ELR (cell line): ENCODE measurements around the gene LASP1.
A peak's percentile ranks its signal among the peaks of the same experiment; 100 is the strongest.

ENCODE experiments used
- DNase-seq: peaks from one replicate; pipeline ENCODE4 v3.0.0-alpha.2; 2015; ENCODE audit warnings: low read depth

Gene LASP1

DNA sequence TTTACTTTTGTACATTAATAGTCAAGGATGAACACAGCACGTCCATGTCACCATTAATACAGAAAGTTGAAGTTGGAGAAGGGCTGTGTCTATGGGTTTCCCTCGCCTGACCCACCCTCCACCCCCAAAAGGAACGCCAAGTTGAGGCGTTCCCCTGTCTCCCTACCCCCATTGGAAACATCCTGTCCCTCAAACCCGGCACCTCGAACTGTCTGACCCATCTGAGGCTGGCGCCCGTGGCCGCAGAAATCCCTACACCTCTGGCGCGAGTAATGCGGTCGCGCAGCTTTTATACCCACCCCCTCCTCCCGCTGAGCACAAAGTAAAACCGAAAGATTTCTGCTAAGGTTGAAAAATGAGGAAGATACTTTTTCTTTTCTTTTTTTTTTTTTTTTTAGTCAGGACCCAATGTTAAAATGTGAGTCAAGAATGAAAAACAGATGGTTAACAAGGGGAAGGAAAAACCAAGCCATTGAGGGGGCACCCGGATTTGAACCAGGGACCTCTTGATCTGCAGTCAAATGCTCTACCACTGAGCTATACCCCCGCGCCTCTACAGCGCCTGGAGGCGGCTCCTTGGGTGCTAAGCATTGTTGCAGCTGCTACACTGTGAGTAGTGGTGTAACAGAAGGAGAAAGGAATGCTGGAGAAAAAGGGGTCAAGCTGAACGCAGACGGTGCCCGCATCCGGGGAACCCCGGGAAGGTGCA is 887 bp upstream of the LASP1 start:
- peak; percentile 89 for DNase-seq

DNA sequence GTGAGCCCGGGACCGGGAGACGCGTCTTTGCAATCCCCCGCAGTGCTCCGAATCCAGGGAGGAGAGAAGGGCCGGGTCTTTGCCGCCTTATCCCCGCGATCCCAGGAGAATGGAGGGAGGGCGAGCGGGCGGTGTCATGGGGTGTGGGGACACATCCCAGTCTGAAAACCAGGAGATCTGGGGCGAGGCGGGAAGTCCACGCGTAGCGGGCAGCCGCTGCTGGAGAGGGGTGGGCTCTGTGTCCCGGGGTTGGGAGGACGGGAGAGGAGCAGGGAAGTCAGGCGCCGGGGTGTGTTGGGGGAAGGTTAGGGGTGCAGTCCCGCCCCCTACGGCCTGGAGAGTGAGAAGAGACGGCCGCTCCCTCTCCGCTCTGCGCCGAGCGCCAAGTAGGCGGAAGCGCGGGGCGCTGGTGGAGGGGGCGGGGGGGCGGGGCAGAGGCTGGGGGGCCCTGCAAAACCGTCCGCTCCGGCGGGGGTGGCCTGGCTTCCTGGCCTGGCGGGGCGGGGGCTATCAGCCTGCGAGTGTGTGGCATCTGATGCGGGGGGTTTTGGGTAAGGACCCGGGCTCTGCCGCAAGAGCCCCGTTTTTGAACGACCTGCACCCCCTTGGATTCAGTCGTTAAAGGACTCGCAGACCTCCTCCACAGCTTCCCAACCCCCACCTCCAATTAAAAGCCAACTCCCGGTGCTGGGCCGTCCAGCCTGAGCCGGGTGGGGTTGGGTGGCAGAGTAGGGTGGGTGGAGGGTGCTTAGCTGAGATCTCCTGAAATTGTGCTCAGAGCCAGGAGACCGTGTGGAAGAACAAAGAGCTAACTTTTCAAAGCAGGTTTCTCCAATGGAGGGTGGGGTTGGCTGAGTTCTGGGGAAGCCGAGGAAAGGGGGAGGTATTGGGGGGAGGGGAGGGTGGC is 654 bp downstream of the LASP1 start:
- DNase-seq = peak; percentile 81

DNA sequence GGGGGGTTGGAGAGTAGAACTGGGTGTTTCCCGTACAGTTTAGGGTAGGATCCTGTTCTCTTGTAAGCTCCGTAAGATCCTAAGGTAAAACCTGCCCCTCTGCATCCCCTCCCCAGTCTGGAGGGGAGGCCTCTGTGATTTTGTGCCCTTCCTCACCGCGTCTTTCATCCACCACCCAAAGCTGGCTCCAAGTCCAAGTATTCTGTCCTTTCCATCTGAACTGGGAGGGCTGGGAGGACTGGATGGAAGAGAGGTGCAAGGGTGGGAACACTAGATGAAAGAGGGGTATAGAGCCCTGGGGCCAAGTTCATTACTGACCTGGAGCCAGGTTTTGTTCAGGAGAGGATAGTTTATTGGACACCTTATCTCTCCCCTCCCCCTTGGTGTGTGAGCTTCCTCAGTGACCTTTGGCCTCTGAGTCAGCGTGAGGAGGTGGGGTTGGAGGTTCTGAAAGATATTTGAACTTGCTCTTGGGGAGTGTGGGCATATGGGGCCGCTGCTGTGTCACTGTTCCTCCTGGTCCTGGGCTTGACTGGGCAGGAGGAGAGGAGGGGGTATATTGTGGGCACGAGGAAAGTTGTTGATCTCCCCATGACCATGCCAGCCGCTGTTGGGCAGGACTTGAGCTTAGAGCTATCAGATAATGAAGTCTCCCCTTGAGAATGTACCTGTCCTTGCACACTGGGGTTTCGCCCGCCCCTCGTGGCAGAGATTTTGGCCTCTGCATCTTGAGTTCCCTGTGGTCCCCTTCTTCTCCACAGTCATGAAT is 1.6 kb downstream of the LASP1 start:
- peak; percentile 94 for DNase-seq

DNA sequence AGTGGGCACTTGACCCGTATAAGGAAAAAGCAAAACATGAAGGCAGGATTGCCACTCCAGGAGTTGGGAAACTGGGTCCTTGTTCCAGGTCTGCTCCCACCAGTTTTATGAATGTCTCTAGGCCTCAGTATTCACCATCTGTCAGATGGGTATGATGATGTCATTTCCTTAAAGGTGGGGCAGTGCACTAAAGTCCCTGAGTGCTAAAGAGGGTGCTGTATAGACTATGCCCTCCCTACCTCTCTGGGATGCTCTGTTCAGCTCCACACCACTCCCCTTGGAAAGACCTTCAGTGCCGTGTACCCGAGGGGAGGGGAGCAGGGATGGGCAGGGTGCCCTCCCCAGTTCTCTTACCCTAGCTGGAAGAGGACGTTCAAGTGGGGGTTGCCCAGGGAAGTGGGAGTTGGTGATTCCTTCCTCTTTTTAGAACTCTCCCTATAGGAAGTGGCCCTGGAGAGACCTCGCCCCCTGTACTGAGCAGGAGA is 2.2 kb downstream of the LASP1 start:
- no peak for DNase-seq

DNA sequence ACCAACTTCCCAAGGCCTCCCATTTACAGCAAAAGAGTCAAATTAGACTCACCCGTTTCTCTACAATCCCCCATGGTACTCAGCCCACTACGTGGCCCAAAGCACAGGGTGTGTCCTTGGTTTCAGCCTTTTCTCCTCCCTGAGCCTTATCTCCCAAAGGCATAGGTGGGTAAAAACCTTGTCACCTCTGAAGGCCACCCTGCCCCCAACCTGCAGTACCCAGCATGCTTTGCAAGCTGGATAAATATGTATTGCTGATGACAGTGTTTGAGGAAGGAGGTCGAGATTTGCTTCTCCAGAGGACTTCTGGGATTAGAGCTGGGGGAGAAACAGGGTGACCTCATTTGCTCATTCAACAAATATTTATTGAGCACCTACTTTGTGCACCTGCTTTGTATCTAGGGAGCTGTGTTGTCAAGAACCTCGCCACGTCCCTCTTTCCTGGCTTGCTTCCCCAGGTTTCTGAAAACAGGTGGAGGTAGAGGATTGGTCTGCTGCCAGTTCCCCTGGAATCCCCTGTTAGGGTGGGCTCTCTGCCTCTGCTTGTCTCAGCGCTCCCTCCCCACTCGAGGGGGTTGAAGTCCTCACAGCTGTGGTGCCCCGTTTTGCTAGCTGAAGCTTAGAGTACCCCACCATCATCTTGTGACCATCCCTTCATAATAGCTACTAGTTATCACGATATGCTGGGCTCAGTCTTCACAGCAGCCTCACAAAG is 3.0 kb downstream of the LASP1 start:
- DNase-seq = no peak

DNA sequence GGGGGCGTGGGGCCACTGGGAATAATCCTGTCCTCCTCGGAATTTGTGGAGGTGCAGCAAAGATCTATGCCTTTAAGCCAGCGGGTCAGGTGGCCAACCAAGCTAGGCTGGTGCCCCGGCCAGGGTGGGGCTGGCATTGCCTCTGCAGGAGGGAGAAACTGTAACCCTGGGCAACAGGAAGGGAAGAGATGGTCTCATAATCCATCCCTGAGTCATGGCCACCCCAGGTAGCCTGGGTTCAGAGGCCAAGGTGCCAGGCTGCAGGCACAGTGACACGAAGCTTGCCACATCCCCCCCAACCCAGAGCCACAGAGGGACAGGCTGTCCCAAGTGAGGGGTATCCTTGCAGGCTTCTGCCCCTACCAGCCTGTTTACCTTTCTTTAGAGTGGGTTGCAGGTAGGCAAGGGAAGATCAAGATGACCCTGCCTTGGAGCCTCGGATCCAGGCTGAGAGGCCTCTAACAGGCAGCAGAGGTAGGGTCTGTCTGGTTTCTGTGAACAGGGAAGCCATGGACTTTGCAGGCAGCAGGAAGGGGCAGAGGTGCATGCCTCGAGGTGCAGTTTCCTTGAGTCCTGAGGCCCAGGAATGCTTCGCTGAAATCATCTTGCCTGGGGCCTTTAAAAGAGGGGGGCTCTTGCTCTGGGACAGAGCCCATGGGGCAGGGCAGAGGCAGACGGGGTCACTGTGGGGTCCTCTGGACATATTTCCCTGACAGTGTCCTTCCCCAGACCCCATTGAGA is 4.0 kb downstream of the LASP1 start:
- DNase-seq = peak; percentile 52

DNA sequence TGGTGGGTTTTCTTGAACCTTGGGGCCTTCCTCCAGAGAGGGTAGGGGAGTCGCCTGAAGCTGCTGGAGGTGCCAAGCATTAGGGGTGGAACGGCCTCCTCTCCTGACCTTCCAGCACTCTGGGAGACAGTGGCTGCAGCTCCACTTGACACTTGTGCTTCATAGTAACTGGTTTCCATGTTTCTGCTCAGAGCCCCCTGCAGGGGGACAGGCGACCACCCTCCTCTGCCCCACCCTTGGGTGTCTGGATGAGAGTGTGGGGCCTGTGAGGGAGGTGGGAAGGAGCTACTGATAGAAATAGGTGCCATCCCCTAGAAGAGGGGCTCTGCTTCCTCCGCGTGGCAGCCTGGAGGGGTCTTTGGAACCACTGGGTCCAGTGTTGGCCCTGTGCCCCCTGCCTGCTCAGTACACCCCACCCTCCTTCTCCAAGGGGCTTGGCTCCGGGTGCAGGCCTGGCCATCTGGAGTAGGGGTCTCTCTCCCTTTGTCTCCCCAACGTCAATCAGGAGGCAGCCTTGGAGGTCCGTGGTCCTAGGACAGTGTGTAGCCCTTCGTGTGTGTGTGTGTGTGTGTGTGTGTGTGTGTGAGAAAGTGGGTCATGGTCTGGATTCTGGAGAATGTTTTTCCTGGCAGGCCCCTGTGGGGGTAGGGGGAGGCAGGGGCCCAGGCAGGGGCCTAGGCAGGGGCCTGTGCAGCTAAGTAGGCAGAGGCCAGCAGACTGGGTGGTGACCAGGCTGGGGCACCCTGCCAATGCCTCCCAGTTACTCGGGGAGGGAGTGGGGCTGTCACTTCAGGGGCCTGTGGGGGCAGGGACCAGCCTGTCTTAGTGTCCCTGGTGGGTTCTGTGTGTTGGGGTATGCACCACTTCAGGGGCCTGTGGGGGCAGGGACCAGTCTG is 4.9 kb downstream of the LASP1 start:
- no peak for DNase-seq

DNA sequence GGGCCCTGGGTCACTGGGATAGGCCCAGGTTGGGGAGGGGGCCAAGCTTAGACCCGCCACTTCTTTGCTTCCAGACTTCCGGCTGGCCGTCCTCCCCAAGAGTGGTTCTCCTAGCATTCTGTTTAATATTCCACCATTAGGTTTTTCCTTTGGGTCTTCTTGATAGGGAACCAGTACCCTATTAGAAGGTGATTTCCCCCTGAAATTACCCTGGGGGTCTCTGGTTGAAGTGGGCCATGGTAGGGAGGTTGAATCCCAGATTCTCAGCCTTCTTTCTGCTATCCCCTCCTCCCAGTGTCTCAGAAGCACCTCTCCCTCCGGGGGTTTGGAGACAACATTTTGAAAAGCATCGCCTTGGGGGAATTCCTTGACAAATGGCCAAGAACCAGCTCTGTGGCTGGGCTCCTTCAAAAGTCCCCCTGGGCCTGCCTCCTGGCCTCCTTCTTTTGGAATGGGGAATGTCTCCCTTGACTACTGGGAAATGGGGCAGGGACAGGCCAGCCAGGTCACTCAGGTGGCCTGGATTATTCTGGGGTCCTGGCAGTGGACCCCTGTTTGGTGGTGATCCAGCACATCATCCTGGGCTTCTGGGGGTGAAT is 5.7 kb downstream of the LASP1 start:
- peak; percentile 63 for DNase-seq

DNA sequence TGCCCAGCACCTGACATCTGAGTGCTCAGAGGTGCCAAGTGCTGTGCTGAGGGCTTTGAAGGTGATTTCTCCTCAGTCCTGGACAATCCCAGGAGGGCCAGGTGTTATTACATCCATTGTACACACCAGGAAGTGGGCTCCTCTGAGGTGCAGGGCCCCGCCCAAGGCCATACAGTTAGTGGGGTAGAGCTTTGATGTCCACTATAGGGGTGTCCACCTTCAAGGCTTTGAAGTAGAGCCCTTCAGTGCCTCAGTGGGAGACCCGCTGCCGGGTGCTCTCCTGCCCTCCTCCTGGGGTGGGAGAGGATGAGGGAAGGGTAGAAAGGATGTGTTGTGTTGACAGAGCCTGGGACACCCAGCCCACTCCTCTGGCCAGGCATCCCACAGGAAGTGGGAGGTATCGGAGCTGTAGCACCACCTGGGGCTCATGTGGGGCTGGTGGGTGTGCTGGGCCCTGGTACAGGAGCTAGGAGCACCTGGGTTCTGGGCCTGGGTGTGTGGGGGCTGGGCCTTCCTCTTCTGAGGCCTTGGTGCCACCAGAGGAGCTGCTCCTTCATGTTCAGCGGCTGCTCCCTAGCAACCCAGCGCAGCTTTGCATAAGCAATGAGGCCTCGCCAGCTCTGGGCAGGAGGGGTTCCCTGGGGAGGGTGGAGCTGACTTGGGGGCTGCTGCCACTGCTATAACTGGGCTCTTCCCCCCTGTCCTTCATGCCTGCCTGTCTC is 7.4 kb downstream of the LASP1 start:
- no peak for DNase-seq

DNA sequence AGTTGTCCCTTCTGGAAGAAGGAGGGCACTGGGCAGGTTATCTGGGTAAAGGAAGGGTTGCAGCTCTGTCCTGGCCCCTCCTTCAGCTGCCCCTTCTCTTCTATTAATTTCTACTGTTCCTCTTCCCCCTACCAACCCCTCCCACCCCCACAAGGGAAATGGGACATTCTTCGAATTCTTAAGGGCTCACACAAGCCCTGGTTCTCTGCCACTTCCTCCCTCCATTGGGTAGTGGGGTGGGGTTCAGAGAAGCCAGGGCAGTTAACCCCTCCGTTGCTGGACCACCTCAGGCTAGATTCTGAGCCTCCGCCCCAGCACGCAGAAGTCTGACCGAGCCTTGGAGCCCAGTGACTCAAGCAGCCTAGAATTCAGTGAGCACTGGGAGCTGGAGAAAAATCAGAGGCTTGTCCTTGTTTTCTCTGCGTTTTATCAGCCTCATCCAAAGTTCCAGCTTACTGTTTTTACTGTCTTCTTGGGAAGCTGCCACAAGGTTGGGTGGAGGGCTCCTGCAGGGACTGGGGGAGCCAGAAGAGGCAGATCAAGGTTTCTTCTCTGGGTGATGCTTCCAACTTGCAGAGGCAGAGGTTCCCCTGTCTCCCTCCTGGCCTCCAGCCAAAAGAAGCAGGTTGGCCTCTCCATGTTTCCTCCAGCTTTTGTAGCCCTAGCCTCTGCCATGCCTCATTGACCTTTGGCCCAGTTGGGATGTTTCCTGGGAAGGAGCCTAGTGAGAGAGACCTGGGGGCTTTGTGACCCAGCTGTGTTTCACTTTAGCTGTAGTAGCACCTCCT is 10.2 kb downstream of the LASP1 start:
- DNase-seq = peak; percentile 98

DNA sequence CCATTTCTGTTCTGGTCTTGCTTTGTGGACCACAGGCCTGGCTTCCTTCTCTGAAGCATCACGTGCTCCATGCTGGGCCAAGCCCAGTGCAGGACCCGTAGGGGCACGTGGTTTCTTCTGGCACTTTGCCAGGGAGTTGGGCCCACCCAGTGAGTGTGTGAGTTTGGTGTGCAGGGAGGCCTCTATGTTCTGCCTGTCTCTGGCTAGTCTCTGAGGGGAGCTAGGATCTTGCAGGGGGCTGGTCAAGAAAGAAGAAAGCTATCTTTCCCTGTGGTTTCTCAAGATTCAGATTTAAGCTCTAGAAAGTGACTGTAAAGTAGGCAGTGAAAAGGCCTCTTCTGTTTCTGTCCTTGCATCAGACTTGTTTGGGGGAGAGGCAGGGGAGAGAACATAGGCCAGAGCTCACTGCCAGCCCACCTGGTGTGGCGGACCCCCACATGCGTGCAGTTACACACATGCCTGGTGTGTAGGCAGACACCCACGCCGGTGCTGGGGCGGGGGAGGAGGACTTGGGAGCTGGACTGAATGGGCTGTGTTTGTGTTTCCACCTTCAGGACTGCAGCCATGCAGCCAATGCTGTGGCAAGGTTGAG is 11.8 kb downstream of the LASP1 start:
- DNase-seq = no peak

DNA sequence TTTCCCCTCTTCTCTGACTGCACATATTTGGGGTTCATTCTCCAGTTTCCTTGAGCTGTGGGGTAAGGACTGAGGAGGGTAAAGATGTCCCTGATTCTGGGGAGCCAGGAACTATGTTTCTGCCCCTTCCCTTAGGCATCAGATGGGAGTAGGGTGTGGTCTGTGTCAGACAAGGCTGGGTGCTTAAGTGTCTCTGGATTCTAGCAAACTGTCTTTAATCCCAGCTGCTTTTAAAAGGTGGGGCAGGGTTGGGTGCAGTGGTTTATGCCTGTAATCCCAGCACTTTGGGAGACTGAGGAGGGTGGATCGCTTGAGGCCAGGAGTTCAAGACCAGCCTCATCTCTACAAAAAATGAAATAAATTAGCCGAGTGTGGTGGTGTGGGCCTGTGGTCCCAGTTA is 13.0 kb downstream of the LASP1 start:
- DNase-seq = no peak

DNA sequence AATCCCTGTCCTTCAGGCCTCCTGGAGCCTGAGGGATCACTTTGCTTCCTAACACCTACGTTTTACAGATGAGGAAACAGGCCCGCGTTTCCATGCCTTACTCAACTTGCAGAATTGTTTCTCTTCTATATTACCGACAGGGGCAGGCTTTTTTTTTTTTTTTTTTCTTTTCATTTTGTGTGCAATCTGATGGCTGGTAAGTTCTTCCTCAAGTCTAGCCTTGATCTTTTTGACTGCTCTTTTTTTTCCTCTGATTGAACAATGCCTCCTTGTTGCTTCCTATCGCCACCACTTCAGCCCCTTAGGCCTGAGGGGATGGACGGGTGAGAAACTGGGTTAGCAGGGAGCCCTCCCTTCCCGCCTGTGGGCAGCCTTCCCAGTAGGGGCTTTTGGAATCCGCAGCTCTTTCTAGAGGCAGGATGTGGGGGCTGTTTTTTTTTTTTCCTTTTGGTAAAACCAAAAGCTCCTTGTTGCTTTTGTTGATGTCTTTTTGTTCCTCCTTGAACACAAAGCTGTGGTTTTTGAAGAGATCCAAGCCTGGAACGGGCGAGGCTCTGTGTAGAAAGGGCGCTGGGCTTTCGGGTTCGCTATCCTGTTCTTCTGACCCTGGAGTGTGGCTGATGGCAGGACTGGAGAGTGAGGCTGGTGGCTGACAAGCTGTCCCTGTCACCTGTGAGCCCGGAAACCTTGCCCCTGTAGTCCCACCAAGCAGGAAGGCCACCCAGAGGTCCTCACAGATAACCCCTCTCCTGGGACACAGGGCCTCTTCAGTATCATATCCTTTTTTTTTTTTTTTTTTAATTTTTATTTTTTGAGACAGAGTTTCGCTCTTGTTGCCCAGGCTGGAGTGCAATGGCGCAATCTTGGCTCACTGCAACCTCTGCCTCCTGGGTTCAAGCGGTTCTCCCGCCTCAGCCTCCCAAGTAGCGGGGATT is 14.0 kb downstream of the LASP1 start:
- no peak for DNase-seq

DNA sequence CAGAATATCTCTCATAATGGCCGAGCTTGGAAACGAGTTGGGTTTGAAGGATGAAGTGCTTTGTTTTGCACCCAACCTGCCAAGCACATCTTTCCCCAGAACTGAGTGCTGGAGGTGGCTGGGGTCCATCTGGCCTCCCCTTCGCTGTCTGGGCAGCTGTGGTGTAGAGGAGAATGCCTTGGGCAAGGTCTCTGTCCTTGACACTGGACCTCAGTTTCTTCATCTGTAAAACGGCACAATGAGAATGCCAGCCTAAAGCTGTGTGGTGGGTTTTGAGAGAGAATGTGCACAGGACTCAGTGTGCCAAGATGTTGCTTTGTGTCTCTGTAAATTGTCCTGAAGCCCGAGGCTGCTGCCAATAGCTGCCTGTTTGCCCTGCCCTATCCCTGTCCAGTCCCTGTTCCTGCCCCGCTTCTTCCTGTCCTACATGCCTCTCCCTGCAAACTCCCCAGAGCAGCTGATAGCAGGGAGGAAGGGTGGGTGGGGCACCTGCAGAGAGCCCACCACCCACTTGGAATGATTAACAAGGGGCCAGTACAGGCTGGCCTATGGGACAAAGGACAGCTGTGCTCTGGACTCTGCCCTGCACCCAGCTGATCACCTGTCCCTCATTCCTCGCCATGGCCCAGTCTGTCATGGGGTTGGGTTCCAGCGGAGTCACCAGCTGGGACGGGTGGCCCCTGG is 15.3 kb downstream of the LASP1 start:
- no peak for DNase-seq

DNA sequence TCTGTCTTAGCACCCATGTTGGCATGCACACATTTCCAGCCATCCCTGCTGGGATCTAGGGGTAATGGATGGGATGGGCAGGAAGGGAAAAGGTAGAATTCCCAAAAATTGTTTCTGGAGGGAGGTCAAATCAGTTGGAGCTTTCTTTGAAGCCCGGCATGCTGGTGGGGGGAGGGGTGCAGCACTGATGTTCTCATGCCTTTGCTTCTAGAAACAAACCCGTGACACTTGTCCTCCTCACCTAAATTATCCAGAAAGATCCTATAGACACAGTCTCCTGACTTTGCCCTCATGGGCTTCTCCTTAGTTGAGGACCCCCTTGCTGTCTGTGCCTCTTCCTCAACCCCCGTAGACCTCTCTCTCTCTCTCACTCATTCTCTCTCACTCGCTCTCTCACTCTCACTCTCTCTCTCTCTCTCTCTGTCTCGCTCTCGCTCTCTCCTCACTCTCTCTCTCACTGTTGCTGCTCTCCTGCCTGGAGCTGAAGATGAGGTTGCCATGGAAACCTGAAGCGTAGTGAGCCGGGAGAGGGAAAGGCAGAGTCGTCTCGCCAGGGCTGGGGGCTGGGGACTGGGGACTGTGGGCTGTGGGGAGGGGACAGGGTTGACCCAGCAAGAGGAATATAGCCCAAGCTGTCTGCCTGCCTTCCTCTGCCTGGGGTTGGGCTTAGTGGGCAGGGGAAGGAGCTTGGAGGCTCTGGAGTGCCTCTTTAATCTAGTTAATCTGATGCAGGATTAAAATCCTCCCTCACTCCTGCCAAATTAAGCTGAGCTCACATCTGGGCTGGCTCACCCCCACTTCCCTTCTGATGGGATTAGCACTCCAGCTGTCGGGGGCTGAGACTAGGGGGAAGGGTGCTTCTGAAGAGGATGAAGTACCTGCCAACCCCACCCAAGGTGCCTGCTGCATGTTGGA is 16.1 kb downstream of the LASP1 start:
- DNase-seq = no peak
